NB4 (cell line): ENCODE measurements around the gene LETM1.

ENCODE experiments used
- DNase-seq: peaks from one replicate; pipeline ENCODE4 v3.0.0; 2010; ENCODE audit warnings: low read depth
- H3K4me3 ChIP-seq: one replicate; pipeline ENCODE4 v1.5.1; 2011; ENCODE audit warnings: mild to moderate bottlenecking, low read depth, low read length, moderate library complexity
- CTCF ChIP-seq: IDR thresholded peaks from one replicate; pipeline ENCODE4 v1.5.1; 2012; ENCODE audit warnings: low read depth, low read length
- MYC ChIP-seq: IDR thresholded peaks from 2 replicates; pipeline ENCODE4 v1.6.1; 2011; ENCODE audit warnings: low read depth, low read length
- POLR2A ChIP-seq: IDR thresholded peaks from 2 replicates; pipeline ENCODE4 v1.6.1; 2011; ENCODE audit warnings: mild to moderate bottlenecking; ENCODE audit not compliant: insufficient read length; ENCODE audit errors: extremely low read depth
- TF ChIP-seq, protein P1 (sequence below): IDR thresholded peaks from 2 replicates; pipeline ENCODE4 v1.6.1; 2011; ENCODE audit warnings: low read depth, low read length

LETM1 gene

DNA sequence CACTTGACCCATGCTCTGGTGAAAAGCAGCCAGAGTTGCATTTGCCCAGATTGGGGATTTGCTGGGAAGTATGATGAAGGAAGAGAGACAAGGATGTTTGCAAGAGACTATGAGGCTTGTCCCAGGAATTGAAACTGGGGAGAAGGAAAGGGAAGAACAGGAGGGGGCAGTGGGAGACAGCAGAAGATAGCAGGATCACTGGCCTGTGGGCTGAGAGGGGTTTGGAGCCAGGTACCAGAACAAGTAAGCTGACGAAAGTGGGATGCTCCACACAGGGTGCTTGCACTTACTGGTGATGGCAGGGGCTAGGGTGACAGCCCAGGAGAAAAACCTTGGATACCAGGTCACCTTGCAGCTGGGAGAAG, 3.4 kb upstream of the LETM1 start:
- no peak for DNase-seq
- TF ChIP-seq POLR2A (no peak), MYC (no peak), CTCF (no peak)
- TF ChIP-seq, protein P1, sequence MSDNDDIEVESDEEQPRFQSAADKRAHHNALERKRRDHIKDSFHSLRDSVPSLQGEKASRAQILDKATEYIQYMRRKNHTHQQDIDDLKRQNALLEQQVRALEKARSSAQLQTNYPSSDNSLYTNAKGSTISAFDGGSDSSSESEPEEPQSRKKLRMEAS, result no peak
- H3K4me3 ChIP-seq, result no peak overlapping the region

DNA sequence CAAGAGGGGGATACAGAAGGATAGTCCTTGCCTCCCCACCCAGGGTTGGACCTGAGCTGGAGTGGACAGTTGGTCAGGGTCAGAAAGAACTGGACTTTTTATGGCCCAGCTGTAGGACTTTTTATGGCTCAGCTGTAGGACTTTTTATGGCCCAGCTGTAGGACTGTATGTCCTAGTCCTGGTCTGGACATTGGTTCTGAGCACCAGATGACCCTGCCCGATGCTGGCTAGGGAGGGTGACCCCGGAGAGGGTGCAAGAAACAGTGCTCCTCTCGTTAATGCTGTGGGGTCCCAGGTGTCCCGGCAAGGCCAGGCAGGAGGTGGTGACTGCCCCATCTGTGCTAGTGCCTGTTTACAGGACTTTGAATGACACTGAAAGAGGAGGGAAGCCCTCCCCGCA, 2.0 kb upstream of the LETM1 start:
- no peak for TF ChIP-seq CTCF
- no peak for TF ChIP-seq MYC
- TF ChIP-seq, protein P1, result no peak
- TF ChIP-seq POLR2A, result no peak

GRCh38 chr4:1856943-1857699, 1.2 kb upstream of the LETM1 start:
- no peak for DNase-seq
- TF ChIP-seq CTCF (no peak), MYC (no peak), POLR2A (no peak)
- TF ChIP-seq, protein P1, result no peak
- peak overlapping the region; percentile 78 for H3K4me3 ChIP-seq

More for the DNA sequence above, 2.0 kb upstream of the LETM1 start:
- no peak overlapping the region for H3K4me3 ChIP-seq
- DNase-seq, result no peak

- TF ChIP-seq, protein P1, result peak; percentile 36; the same call in 1 of the 2 replicates
- TF ChIP-seq MYC, result no peak; the same call in 1 of the 2 replicates
- peak; percentile 53 for DNase-seq
- peak overlapping the region; percentile 78 for H3K4me3 ChIP-seq
These were observed 454 bp downstream of the LETM1 start for GRCh38 chr4:1855333-1856070.

DNA sequence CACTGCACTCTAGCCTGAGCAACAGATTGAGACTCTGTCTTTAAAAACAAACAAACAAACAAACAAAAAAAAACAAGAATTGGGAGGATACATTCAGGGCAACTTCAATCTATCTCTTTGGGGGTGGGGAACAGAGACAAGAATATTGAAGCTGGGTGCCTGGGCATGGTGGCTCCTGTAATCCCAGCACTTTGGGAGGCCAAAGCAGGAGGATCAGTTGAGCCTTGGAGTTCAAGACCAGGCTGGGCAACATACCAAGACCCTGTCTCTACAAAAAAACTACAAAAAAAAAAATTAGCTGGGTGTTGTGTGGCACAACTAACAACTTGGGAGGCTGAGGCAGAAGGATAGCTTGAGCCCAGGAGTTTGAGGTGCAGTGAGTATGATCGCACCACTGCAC, 1.2 kb downstream of the LETM1 start:
- H3K4me3 ChIP-seq, result peak overlapping the region; percentile 78
- TF ChIP-seq, protein P1, result no peak
- TF ChIP-seq CTCF, result no peak
- TF ChIP-seq POLR2A, result no peak
- no peak for TF ChIP-seq MYC
- no peak for DNase-seq
